ENCODE data around the gene SLC22A14. TPM values are rescaled to one million over a fixed set of nuclear protein-coding genes. Genes with fewer than 3 reads are reported as not detected.

SLC22A14 gene
- total RNA-seq, 2 donors from 2014 or later: not detected

- intact Hi-C loops (cut with DNase I, micrococcal nuclease): no loop called here
- no peak for DNase-seq
- ATAC-seq: no peak
These were observed 79.4 kb downstream of the SLC22A14 start for GRCh38 chr3:38361496-38361895.

GRCh38 chr3:38362825-38363224 lies 80.7 kb downstream of the SLC22A14 start:
- DNase-seq: no peak
- intact Hi-C loops (cut with DNase I, micrococcal nuclease): no loop called here
- no peak for ATAC-seq

GRCh38 chr3:38364721-38365400 lies 82.8 kb downstream of the SLC22A14 start:
- intact Hi-C loops (cut with DNase I, micrococcal nuclease): no loop called here
- DNase-seq (no peak), ATAC-seq (no peak)

- DNase-seq (no peak), ATAC-seq (no peak)
- intact Hi-C loops (cut with DNase I, micrococcal nuclease): no loop called here
These were observed 83.5 kb downstream of the SLC22A14 start for GRCh38 chr3:38365469-38366062.

- ATAC-seq: no peak
These were observed 84.0 kb downstream of the SLC22A14 start for GRCh38 chr3:38366082-38366481.

GRCh38 chr3:38367779-38368178 lies 85.7 kb downstream of the SLC22A14 start:
- intact Hi-C loops (cut with DNase I, micrococcal nuclease): no loop called here
- no peak for DNase-seq
- no peak for ATAC-seq

More at GRCh38 chr3:38366082-38366481, 84.0 kb downstream of the SLC22A14 start:
- no peak for DNase-seq
- intact Hi-C loops (cut with DNase I, micrococcal nuclease): no loop called here

Other genes starting within 250 kb of the SLC22A14 start
- 1 to 10 TPM; 1.5 to 2.1 TPM for gene DLEC1, start 243.1 kb upstream of the SLC22A14 start, total RNA-seq
- 100 to 1,000 TPM; 177 to 186 TPM for gene ACAA1, start 145.2 kb upstream of the SLC22A14 start, total RNA-seq
- 10 to 100 TPM; 66.1 to 76.4 TPM for gene MYD88, start 143.6 kb upstream of the SLC22A14 start, total RNA-seq
- gene OXSR1, start 116.8 kb upstream of the SLC22A14 start, total RNA-seq: 10 to 100 TPM; 42.5 to 42.8 TPM
- under 1 TPM; 0.27 to 0.61 TPM for gene SLC22A13, start 16.5 kb upstream of the SLC22A14 start, total RNA-seq
- gene XYLB, start 64.5 kb downstream of the SLC22A14 start, total RNA-seq: 10 to 100 TPM; 18.0 to 19.2 TPM
- 1 to 10 TPM; 5.2 to 7.1 TPM for gene ACVR2B, start 171.6 kb downstream of the SLC22A14 start, total RNA-seq
- 1 to 10 TPM; 6.9 to 7.3 TPM for gene EXOG, start 214.0 kb downstream of the SLC22A14 start, total RNA-seq

Measured in left colon (tissue), 2 donors.